HG02852 (cell line): Measurements from ENCODE around the gene TLK1.

Source experiments
- ATAC-seq: cut with Tn5 transposase; IDR thresholded peaks from one replicate; pipeline ENCODE4 v1.9.1; 2021; ENCODE audit warnings: mild to moderate bottlenecking, moderate library complexity; ENCODE audit not compliant: unreplicated experiment

Gene TLK1

GRCh38 chr2:170969872-170970496 is 190.7 kb downstream of the TLK1 start:
- no peak for ATAC-seq

- ATAC-seq = no peak
Measured at GRCh38 chr2:170969030-170969429, 191.7 kb downstream of the TLK1 start.

GRCh38 chr2:170968205-170969003 is 192.3 kb downstream of the TLK1 start:
- no peak for ATAC-seq

GRCh38 chr2:170967553-170967952 is 193.1 kb downstream of the TLK1 start:
- ATAC-seq = no peak

- ATAC-seq = no peak
Measured at GRCh38 chr2:170966648-170967396, 193.9 kb downstream of the TLK1 start.

GRCh38 chr2:170965446-170966225 is 195.1 kb downstream of the TLK1 start:
- no peak for ATAC-seq

- no peak for ATAC-seq
Measured at GRCh38 chr2:170963386-170963785, 197.3 kb downstream of the TLK1 start.

GRCh38 chr2:170953941-170954340 is 206.8 kb downstream of the TLK1 start:
- no peak for ATAC-seq

GRCh38 chr2:170950221-170950761 is 210.4 kb downstream of the TLK1 start:
- ATAC-seq = peak; percentile 76

- no peak for ATAC-seq
Measured at GRCh38 chr2:170949415-170949814, 211.3 kb downstream of the TLK1 start.

GRCh38 chr2:170944545-170944944 is 216.1 kb downstream of the TLK1 start:
- ATAC-seq = no peak

GRCh38 chr2:170943596-170943995 is 217.1 kb downstream of the TLK1 start:
- no peak for ATAC-seq

GRCh38 chr2:170943041-170943440 is 217.7 kb downstream of the TLK1 start:
- no peak for ATAC-seq

- ATAC-seq = no peak
Measured at GRCh38 chr2:170942615-170943014, 218.1 kb downstream of the TLK1 start.
